Stimulated activated naive CD8-positive, alpha-beta T cell treated with anti-CD3 and anti-CD28 coated beads, Interleukin-15, Interleukin-2, amounts not matched to agents 100 ng/mL and 50 ng/mL, for 24 hours (primary cell): ENCODE results near the gene DGKH.

Source experiments
- H3K27ac Mint-ChIP-seq: one replicate; pipeline ENCODE4 v1.8.0; 2021; ENCODE audit warnings: mild to moderate bottlenecking, mixed read lengths
- H3K27me3 Mint-ChIP-seq: one replicate; pipeline ENCODE4 v1.8.0; 2021; ENCODE audit warnings: mixed read lengths
- H3K36me3 Mint-ChIP-seq: one replicate; pipeline ENCODE4 v1.8.0; 2021; ENCODE audit warnings: low read depth, mixed read lengths
- H3K4me1 Mint-ChIP-seq: one replicate; pipeline ENCODE4 v1.8.0; 2021; ENCODE audit warnings: low read depth, mixed read lengths
- H3K4me3 Mint-ChIP-seq: one replicate; pipeline ENCODE4 v1.8.0; 2021; ENCODE audit warnings: mild to moderate bottlenecking, mixed read lengths
- H3K9me3 Mint-ChIP-seq: one replicate; pipeline ENCODE4 v1.8.0; 2021; ENCODE audit warnings: mixed read lengths

Gene DGKH

GRCh38 chr13:42284068-42284467 is 235.6 kb downstream of the DGKH start:
- peaks cover 49% of the 10 kb centered on the region for H3K36me3 Mint-ChIP-seq
- H3K4me3 Mint-ChIP-seq: no peak overlapping the region
- no peaks in the 10 kb centered on the region for H3K9me3 Mint-ChIP-seq
- H3K27ac Mint-ChIP-seq: no peak overlapping the region
- no peaks in the 10 kb centered on the region for H3K27me3 Mint-ChIP-seq
- H3K4me1 Mint-ChIP-seq: peaks cover 32% of the 10 kb centered on the region
